Measurements from ENCODE around the gene LYZL1.

Gene LYZL1

GRCh38 chr10:29295813-29296212 is 6.9 kb downstream of the LYZL1 start:
- peaks cover 51% of the 10 kb centered on the region for H3K9me3 Mint-ChIP-seq
- no peak overlapping the region for H3K4me3 Mint-ChIP-seq
- peaks cover 6% of the 10 kb centered on the region for H3K27me3 Mint-ChIP-seq (ENCODE audit: low read depth)
- H3K27ac Mint-ChIP-seq: no peak overlapping the region
- H3K4me1 Mint-ChIP-seq: no peaks in the 10 kb centered on the region
- no peak for TF ChIP-seq CTCF (IDR thresholded peaks at IDR 0.05; ENCODE audit: unreplicated experiment in 3 of 3)
- peaks cover 16% of the 10 kb centered on the region for H3K36me3 Mint-ChIP-seq (ENCODE audit: low read depth)

- H3K4me1 Mint-ChIP-seq: no peaks in the 10 kb centered on the region
- no peak overlapping the region for H3K4me3 Mint-ChIP-seq
- no peak overlapping the region for H3K27ac Mint-ChIP-seq
- H3K36me3 Mint-ChIP-seq (ENCODE audit: low read depth): peaks cover 27% of the 10 kb centered on the region
- TF ChIP-seq CTCF (IDR thresholded peaks at IDR 0.05; ENCODE audit: unreplicated experiment in 3 of 3): no peak
- H3K9me3 Mint-ChIP-seq: peaks cover 66% of the 10 kb centered on the region
- peaks cover 6% of the 10 kb centered on the region for H3K27me3 Mint-ChIP-seq (ENCODE audit: low read depth)
Observed at GRCh38 chr10:29297678-29298077, 8.8 kb downstream of the LYZL1 start.

- TF ChIP-seq CTCF (IDR thresholded peaks at IDR 0.05; ENCODE audit: unreplicated experiment in 3 of 3): no peak
- H3K4me1 Mint-ChIP-seq: peaks cover 5% of the 10 kb centered on the region
Observed at GRCh38 chr10:29301359-29301910, 12.6 kb downstream of the LYZL1 start.

GRCh38 chr10:29302499-29302898 is 13.6 kb downstream of the LYZL1 start:
- no peak overlapping the region for H3K27ac Mint-ChIP-seq
- peaks cover 25% of the 10 kb centered on the region for H3K36me3 Mint-ChIP-seq (ENCODE audit: low read depth)
- peaks cover 5% of the 10 kb centered on the region for H3K4me1 Mint-ChIP-seq
- TF ChIP-seq CTCF (IDR thresholded peaks at IDR 0.05; ENCODE audit: unreplicated experiment in 3 of 3): no peak
- H3K9me3 Mint-ChIP-seq: peaks cover 38% of the 10 kb centered on the region
- no peak overlapping the region for H3K4me3 Mint-ChIP-seq
- H3K27me3 Mint-ChIP-seq (ENCODE audit: low read depth): no peaks in the 10 kb centered on the region

More at GRCh38 chr10:29301359-29301910, 12.6 kb downstream of the LYZL1 start:
- no peak overlapping the region for H3K27ac Mint-ChIP-seq
- H3K4me3 Mint-ChIP-seq: no peak overlapping the region
- H3K27me3 Mint-ChIP-seq (ENCODE audit: low read depth): no peaks in the 10 kb centered on the region
- peaks cover 31% of the 10 kb centered on the region for H3K36me3 Mint-ChIP-seq (ENCODE audit: low read depth)
- peaks cover 46% of the 10 kb centered on the region for H3K9me3 Mint-ChIP-seq

- Mint-ChIP-seq H3K27ac (peak overlapping the region in 1 of 3 experiments; percentile 32), H3K27me3 (ENCODE audit: low read depth) (no peaks in the 10 kb centered on the region)
Observed at GRCh38 chr10:29304264-29304994, 15.6 kb downstream of the LYZL1 start.

More at GRCh38 chr10:29304264-29304994, 15.6 kb downstream of the LYZL1 start:
- peaks cover 5% of the 10 kb centered on the region for H3K4me1 Mint-ChIP-seq
- H3K4me3 Mint-ChIP-seq: no peak overlapping the region
- peak; percentile 88 to 92 (median 91) for TF ChIP-seq CTCF (IDR thresholded peaks at IDR 0.05; ENCODE audit: unreplicated experiment in 3 of 3)
- peaks cover 23% of the 10 kb centered on the region for H3K9me3 Mint-ChIP-seq
- peaks cover 15% of the 10 kb centered on the region for H3K36me3 Mint-ChIP-seq (ENCODE audit: low read depth)

All from nephron (organoid).